Psoas muscle (tissue), 8 donors: ENCODE data around the gene SEC24B. TPM values are rescaled to one million over a fixed set of nuclear protein-coding genes. Genes with fewer than 3 reads are reported as not detected.

Experiments
- ATAC-seq, 4 donors: fragments of 200-7000 bp; cut with Tn5 transposase; one replicate each; pipeline ENCODE4 v1.9.1; 2020; ENCODE audit warnings: moderate library complexity in 3 of 4, mild to moderate bottlenecking in 2 of 4
- DNase-seq, 2 donors: peaks; one replicate each; pipeline ENCODE4 v3.0.0-alpha.2; 2020
- H3K27ac ChIP-seq: fragments of 200-600 bp; one replicate; pipeline ENCODE4 v1.8.0; 2022
- H3K27me3 ChIP-seq, 3 donors: fragments of 200-600 bp in 1 of 3; one replicate each; pipeline versions ENCODE4 v1.6.1 to v1.8.0; 2013 to 2022; ENCODE audit warnings: low read length in 2 of 3, mild to moderate bottlenecking in 2 of 3, moderate library complexity in 1 of 3; ENCODE audit not compliant: insufficient read depth in 3 of 3
- H3K36me3 ChIP-seq, 2 donors: fragments of 200-600 bp in 1 of 2; one replicate each; pipeline versions ENCODE4 v1.6.1 to v1.8.0; 2013 to 2022; ENCODE audit warnings: low read depth in 1 of 2, mild to moderate bottlenecking in 1 of 2, moderate library complexity in 1 of 2; ENCODE audit not compliant: insufficient read depth in 1 of 2
- H3K4me1 ChIP-seq: fragments of 200-600 bp; one replicate; pipeline ENCODE4 v1.8.0; 2022
- H3K4me3 ChIP-seq: fragments of 200-600 bp; one replicate; pipeline ENCODE4 v1.8.0; 2022; ENCODE audit warnings: mild to moderate bottlenecking
- H3K9me3 ChIP-seq: fragments of 200-600 bp; one replicate; pipeline ENCODE4 v1.8.0; 2022
- WGBS, 3 donors: extraction: QIAGEN DNeasy Blood & Tissue Kit; methylation state at CpG; one replicate each; pipeline versions ENCODE4 v1.1.6 to v1.1.7; 2013; 5-methylcytosine and 5-hydroxymethylcytosine counted together
- intact Hi-C, 2 donors: fragments of 100-400 bp; cut with DNase I; formaldehyde crosslinking; loops; one replicate each; pipeline versions ENCODE4 v1.11.0 to v1.14.2; 2022
- polyA plus RNA-seq, 3 donors: library from polyadenylated mRNA; stranded (reverse); fragments of 200-250 nt; gene quantifications; one replicate each; pipeline ENCODE4 v1.2.3, GENCODE V29; 2013
- total RNA-seq, 4 donors: library from RNA; stranded (reverse); fragmentation: NEBNext Ultra II Directional in 2 of 4; extraction: Animal tissue kit (Norgen Biotek cat#: 25700) in 2 of 4; gene quantifications; one replicate each; pipeline versions ENCODE4 v1.2.1 to v1.2.4, GENCODE V29; 2021 to 2023
- TF ChIP-seq, protein P1 (sequence below): fragments of 200-600 bp; IDR thresholded peaks from one replicate; pipeline ENCODE4 v1.8.0; 2022; ENCODE audit warnings: antibody characterized with exemption
- donor health status: healthy with polysubstance abuse.
- donor health status: DM: no; HTN: no; CAD: no; lungs with moderate emphysema.
- donor health status: Bipolar disorder and iron deficiency.
- donor health status: healthy.
- donor health status: DM: yes; HTN: yes; CAD: no.
- donor health status: DM: no; HTN: no; CAD: no.
- donor health status: DM: no; HTN: no; CAD: no.
- donor health status: DM: yes; HTN: yes; CAD: no.

Gene SEC24B
- total and polyA plus RNA-seq, 7 donors, result 14.6 to 34.8 (median 30.3) TPM

DNA sequence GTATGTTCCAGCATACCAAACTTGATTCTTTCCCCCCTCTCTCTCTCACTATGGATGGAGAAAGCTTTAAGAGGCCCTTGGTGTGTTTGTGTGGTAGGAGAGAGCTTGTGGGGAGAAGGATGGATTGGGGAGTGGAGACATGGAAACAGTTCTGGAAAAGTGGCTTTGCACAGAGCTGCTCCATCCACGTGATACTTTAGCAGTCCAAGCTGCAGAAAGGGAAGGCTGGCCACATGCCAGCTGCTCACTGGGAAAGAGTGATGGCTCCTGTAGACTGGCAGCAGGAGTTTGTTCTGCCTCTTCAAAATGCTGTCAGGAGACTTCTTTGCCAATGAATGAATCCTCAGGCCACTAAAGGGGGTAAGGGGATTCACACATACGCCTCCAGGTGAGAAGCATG is 21.7 kb upstream of the SEC24B start:
- no peak for ATAC-seq
- intact Hi-C loops, result no loop called here
- peak in 1 of 2 donors; percentile 24 for DNase-seq
- no peaks in the 10 kb centered on the region for H3K4me1 ChIP-seq
- WGBS, 3 donors, result 52 to 64% (median 53%) methylated on average over 2 of the region's 2 CpGs
- H3K9me3 ChIP-seq, result no peaks in the 10 kb centered on the region
- no peak overlapping the region for H3K4me3 ChIP-seq
- H3K27me3 ChIP-seq, result no peaks in the 10 kb centered on the region
- H3K27ac ChIP-seq, result no peak overlapping the region
- H3K36me3 ChIP-seq, result no peaks in the 10 kb centered on the region
- TF ChIP-seq, protein P1, sequence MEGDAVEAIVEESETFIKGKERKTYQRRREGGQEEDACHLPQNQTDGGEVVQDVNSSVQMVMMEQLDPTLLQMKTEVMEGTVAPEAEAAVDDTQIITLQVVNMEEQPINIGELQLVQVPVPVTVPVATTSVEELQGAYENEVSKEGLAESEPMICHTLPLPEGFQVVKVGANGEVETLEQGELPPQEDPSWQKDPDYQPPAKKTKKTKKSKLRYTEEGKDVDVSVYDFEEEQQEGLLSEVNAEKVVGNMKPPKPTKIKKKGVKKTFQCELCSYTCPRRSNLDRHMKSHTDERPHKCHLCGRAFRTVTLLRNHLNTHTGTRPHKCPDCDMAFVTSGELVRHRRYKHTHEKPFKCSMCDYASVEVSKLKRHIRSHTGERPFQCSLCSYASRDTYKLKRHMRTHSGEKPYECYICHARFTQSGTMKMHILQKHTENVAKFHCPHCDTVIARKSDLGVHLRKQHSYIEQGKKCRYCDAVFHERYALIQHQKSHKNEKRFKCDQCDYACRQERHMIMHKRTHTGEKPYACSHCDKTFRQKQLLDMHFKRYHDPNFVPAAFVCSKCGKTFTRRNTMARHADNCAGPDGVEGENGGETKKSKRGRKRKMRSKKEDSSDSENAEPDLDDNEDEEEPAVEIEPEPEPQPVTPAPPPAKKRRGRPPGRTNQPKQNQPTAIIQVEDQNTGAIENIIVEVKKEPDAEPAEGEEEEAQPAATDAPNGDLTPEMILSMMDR, result no peak

DNA sequence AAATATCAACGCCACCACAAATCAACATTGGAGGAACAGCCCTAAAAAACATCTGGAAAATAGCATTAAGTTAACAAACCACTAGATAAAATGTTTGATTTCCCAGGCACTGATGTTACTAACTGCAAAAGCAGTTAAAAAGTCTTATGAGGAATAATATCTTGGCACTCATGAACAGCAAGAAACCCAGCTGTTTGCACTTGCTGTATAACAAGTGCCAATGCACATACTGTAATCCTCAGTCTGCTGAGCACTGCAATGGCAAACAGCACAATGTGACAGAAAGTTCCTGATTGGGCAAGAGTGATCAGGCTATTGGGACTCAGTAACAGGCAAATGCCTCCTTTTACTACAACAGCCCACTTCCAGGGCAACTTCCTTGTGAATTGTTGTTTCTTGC is 20.8 kb upstream of the SEC24B start:
- Histone ChIP-seq H3K27me3 (no peaks in the 10 kb centered on the region), H3K4me3 (no peak overlapping the region), H3K36me3 (no peaks in the 10 kb centered on the region), H3K9me3 (no peaks in the 10 kb centered on the region), H3K4me1 (no peaks in the 10 kb centered on the region), H3K27ac (no peak overlapping the region)
- TF ChIP-seq, protein P1, result no peak
- DNase-seq (no peak), ATAC-seq (no peak)
- intact Hi-C loops, result no loop called here
- WGBS, 3 donors, result 35 to 64% (median 55%) methylated on average over 1 of the region's 1 CpG

DNA sequence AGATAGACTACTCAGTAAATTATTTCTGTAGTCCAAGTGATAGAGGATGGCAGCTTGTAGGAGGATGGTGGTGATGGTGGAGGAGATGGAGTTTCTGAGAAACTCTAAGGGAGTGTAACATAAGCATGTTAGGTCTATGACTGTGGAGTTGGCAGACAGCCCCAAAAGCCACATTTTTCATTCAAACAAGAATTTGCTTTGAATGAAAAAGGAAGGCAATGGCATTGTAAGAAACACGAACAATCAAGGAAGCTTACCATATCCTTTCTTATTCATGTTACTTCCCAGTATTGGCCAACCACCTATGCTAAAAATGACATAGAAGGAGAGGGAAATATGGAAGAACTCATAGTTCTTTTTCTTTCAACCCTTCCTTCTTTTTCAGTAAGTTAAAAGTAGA is 18.7 kb upstream of the SEC24B start:
- no peaks in the 10 kb centered on the region for H3K36me3 ChIP-seq
- ATAC-seq, result no peak
- TF ChIP-seq, protein P1, result no peak
- 54 to 67% (median 56%) methylated on average over 1 of the region's 1 CpG for WGBS, 3 donors
- no peak for DNase-seq
- intact Hi-C loops, result no loop called here
- no peaks in the 10 kb centered on the region for H3K4me1 ChIP-seq
- H3K4me3 ChIP-seq, result no peak overlapping the region
- no peak overlapping the region for H3K27ac ChIP-seq
- H3K27me3 ChIP-seq, result no peaks in the 10 kb centered on the region
- H3K9me3 ChIP-seq, result no peaks in the 10 kb centered on the region

DNA sequence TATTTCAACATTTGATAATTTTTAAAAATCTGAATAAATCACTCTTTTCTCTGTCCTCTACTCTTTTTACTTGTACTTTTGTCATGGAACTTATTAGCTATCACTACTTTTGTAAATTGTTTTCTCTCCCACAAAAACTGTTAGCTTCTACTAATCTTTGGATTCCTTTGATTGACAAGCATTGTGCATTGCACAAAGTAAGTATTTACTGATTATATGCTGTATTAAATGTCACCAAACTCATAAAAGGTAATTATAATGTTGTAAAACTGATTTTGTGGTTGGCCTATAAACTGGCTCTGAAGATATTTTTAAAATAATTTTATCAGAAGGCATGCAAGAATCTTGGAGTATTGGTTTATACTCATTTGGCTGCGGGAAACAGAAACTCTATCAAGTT is 15.0 kb upstream of the SEC24B start:
- intact Hi-C loops, result no loop called here
- TF ChIP-seq, protein P1, result no peak

DNA sequence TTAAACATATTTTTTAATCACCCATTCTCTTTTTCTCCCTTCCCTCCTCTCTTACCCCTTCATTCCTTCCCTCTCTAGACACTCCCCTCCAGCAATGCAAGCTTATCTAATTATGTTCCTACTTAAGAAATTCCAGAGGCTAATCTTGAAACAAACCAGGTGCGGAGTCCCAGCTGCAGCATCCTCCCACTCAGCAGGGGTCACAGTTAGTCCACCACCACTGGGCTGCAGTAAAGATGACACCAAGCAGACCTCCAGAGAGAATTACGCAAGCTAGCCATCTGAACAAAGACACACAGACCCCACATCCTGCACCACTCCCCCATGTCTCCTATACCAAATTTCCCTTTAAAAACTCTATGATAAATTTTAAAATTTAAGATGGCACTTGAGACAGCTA is 13.9 kb upstream of the SEC24B start:
- no peak for ATAC-seq
- Histone ChIP-seq H3K36me3 (no peaks in the 10 kb centered on the region), H3K4me3 (no peak overlapping the region), H3K27ac (no peak overlapping the region), H3K27me3 (peaks cover 0 to 2% (median 0%) of the 10 kb centered on the region in 3 donors), H3K9me3 (no peaks in the 10 kb centered on the region), H3K4me1 (no peaks in the 10 kb centered on the region)
- intact Hi-C loops, result loop anchor here (5.0 to 10.0 kb wide), 5 partner anchors 93 to 563 kb away; partner anchors contain the start of gene RRH (in 1 of the 2)
- TF ChIP-seq, protein P1, result no peak
- WGBS, 3 donors, result 90 to 93% (median 90%) methylated on average over 2 of the region's 2 CpGs
- no peak for DNase-seq

More for the DNA sequence above, 15.0 kb upstream of the SEC24B start:
- no peak overlapping the region for H3K27ac ChIP-seq
- no peaks in the 10 kb centered on the region for H3K36me3 ChIP-seq
- no peaks in the 10 kb centered on the region for H3K4me1 ChIP-seq
- 73 to 89% (median 74%) methylated on average over 1 of the region's 1 CpG for WGBS, 3 donors
- H3K27me3 ChIP-seq, result peaks cover 0 to 2% (median 0%) of the 10 kb centered on the region in 3 donors
- ATAC-seq (no peak), DNase-seq (no peak)
- no peak overlapping the region for H3K4me3 ChIP-seq
- no peaks in the 10 kb centered on the region for H3K9me3 ChIP-seq
